BLaER1 treated with 17β-estradiol and CSF1 and Interleukin-3, amounts not matched to agents 10 nM and 100 nM (cell line): Measurements from ENCODE around the gene AMOT.

Source experiments
- H3K27ac ChIP-seq, 11 experiments: shearing (Covaris generic); formaldehyde crosslinking; 2 replicates each; pipeline ENCODE4 v1.8.1; 2022
- H3K27me3 ChIP-seq, 11 experiments: shearing (Covaris generic); formaldehyde crosslinking; 2 replicates each; pipeline ENCODE4 v1.8.1; 2022
- H3K36me3 ChIP-seq, 11 experiments: shearing (Covaris generic); formaldehyde crosslinking; 2 replicates each; pipeline ENCODE4 v1.8.1; 2022
- H3K4me1 ChIP-seq, 10 experiments: shearing (Covaris generic); formaldehyde crosslinking; 2 replicates each; pipeline ENCODE4 v1.8.1; 2022
- H3K4me2 ChIP-seq, 11 experiments: shearing (Covaris generic); formaldehyde crosslinking; 2 replicates each; pipeline ENCODE4 v1.8.1; 2022
- H3K4me3 ChIP-seq, 10 experiments: shearing (Covaris generic); formaldehyde crosslinking; 2 replicates each; pipeline ENCODE4 v1.8.1; 2022
- H3K9ac ChIP-seq, 11 experiments: shearing (Covaris generic); formaldehyde crosslinking; 2 replicates each; pipeline ENCODE4 v1.8.1; 2022
- H3K9me3 ChIP-seq, 11 experiments: shearing (Covaris generic); formaldehyde crosslinking; replicated peaks in 1 of 11; 2 replicates each; pipeline ENCODE4 v1.8.1; 2022
- H4K20me1 ChIP-seq, 11 experiments: shearing (Covaris generic); formaldehyde crosslinking; 2 replicates each; pipeline ENCODE4 v1.8.1; 2022
- Cebpa-rat ChIP-seq, 11 experiments: shearing (Covaris generic); IDR thresholded peaks; 2 replicates each; pipeline ENCODE4 v1.8.1; 2022

Gene AMOT

GRCh38 chrX:112840382-112841113 is at the start of gene AMOT:
TSS of gene AMOT (minus strand) at chrX:112840831. CDS start at chrX:112823126, 17,705 bp downstream.
- peak within 1 kb of the TSS; percentile 63 to 80 (median 71) for H3K4me2 ChIP-seq
- no peak for TF ChIP-seq Cebpa-rat (IDR thresholded peaks at IDR 0.05)
- peaks cover 0 to 17% (median 4%) of the 10 kb centered on the region in 11 experiments; a peak in 4 of 22 replicates for H3K9me3 ChIP-seq
- no peaks in the 10 kb centered on the region; a peak in 1 of 22 replicates for H4K20me1 ChIP-seq
- peaks cover 73 to 100% (median 98%) of the 10 kb centered on the region in 11 experiments for H3K27me3 ChIP-seq
- peak within 1 kb of the TSS; percentile 59 to 85 (median 82); a peak in 21 of 22 replicates for H3K9ac ChIP-seq
- no peaks in the 10 kb centered on the region for H3K36me3 ChIP-seq
- H3K4me3 ChIP-seq: peak within 1 kb of the TSS; percentile 64 to 79 (median 73)
- peaks cover under 1 to 26% (median 16%) of the 10 kb centered on the region in 10 experiments; a peak in 14 of 20 replicates for H3K4me1 ChIP-seq
- peak within 1 kb of the TSS; percentile 3 to 86 (median 80); a peak in 20 of 22 replicates for H3K27ac ChIP-seq

GRCh38 chrX:112889400-112889799 is 48.8 kb upstream of the AMOT start:
- peak overlapping the region in 7 of 11 experiments; percentile 15 to 53 (median 34); a peak in 11 of 22 replicates for H3K4me2 ChIP-seq
- no peak for TF ChIP-seq Cebpa-rat (IDR thresholded peaks at IDR 0.05)

GRCh38 chrX:112888916-112889315 is 48.3 kb upstream of the AMOT start:
- Histone ChIP-seq H3K36me3 (no peaks in the 10 kb centered on the region), H3K9me3 (no peaks in the 10 kb centered on the region), H3K27ac (no peak overlapping the region), H3K27me3 (peaks cover 81 to 100% (median 98%) of the 10 kb centered on the region in 11 experiments), H4K20me1 (no peaks in the 10 kb centered on the region; a peak in 1 of 22 replicates), H3K9ac (no peak overlapping the region), H3K4me1 (peaks cover 0 to 27% (median 11%) of the 10 kb centered on the region in 10 experiments; a peak in 11 of 20 replicates), H3K4me2 (peak overlapping the region in 7 of 11 experiments; percentile 15 to 53 (median 34); a peak in 6 of 22 replicates), H3K4me3 (no peak overlapping the region)
- TF ChIP-seq Cebpa-rat (IDR thresholded peaks at IDR 0.05): no peak

More at GRCh38 chrX:112889400-112889799, 48.8 kb upstream of the AMOT start:
- H3K36me3 ChIP-seq: no peaks in the 10 kb centered on the region
- no peak overlapping the region for H3K27ac ChIP-seq
- H3K9me3 ChIP-seq: no peaks in the 10 kb centered on the region
- peaks cover 0 to 27% (median 11%) of the 10 kb centered on the region in 10 experiments; a peak in 11 of 20 replicates for H3K4me1 ChIP-seq
- no peaks in the 10 kb centered on the region; a peak in 1 of 22 replicates for H4K20me1 ChIP-seq
- no peak overlapping the region for H3K9ac ChIP-seq
- H3K27me3 ChIP-seq: peaks cover 81 to 100% (median 98%) of the 10 kb centered on the region in 11 experiments
- no peak overlapping the region for H3K4me3 ChIP-seq

GRCh38 chrX:112877771-112878173 is 37.1 kb upstream of the AMOT start:
- H3K4me2 ChIP-seq: no peak overlapping the region

GRCh38 chrX:112874614-112875013 is 34.0 kb upstream of the AMOT start:
- Histone ChIP-seq H3K4me3 (no peak overlapping the region), H4K20me1 (no peaks in the 10 kb centered on the region; a peak in 1 of 22 replicates), H3K36me3 (no peaks in the 10 kb centered on the region), H3K9ac (no peak overlapping the region), H3K27ac (peak overlapping the region in 3 of 11 experiments; percentile 4 to 46 (median 32); a peak in 4 of 22 replicates), H3K27me3 (peaks cover 53 to 92% (median 84%) of the 10 kb centered on the region in 11 experiments), H3K9me3 (peaks cover 0 to 3% (median 0%) of the 10 kb centered on the region in 11 experiments; a peak in 2 of 22 replicates), H3K4me1 (no peaks in the 10 kb centered on the region), H3K4me2 (0 out of 22 replicates have a peak overlapping the region, but pooled peaks of 1 of the 11 experiments have one; percentile 4)
- TF ChIP-seq Cebpa-rat (IDR thresholded peaks at IDR 0.05): no peak

More at GRCh38 chrX:112877771-112878173, 37.1 kb upstream of the AMOT start:
- no peak overlapping the region for H3K9ac ChIP-seq
- H3K27me3 ChIP-seq: peaks cover 64 to 96% (median 88%) of the 10 kb centered on the region in 11 experiments
- no peaks in the 10 kb centered on the region; a peak in 1 of 22 replicates for H4K20me1 ChIP-seq
- H3K27ac ChIP-seq: no peak overlapping the region
- H3K4me3 ChIP-seq: no peak overlapping the region
- H3K36me3 ChIP-seq: no peaks in the 10 kb centered on the region
- TF ChIP-seq Cebpa-rat (IDR thresholded peaks at IDR 0.05): no peak
- H3K4me1 ChIP-seq: no peaks in the 10 kb centered on the region
- H3K9me3 ChIP-seq: peaks cover 0 to 6% (median 0%) of the 10 kb centered on the region in 11 experiments; a peak in 2 of 22 replicates

- no peaks in the 10 kb centered on the region; a peak in 1 of 22 replicates for H4K20me1 ChIP-seq
- H3K9ac ChIP-seq: no peak overlapping the region
- peak overlapping the region in 3 of 11 experiments; percentile 4 to 46 (median 32); a peak in 4 of 22 replicates for H3K27ac ChIP-seq
- no peaks in the 10 kb centered on the region for H3K36me3 ChIP-seq
- 0 out of 22 replicates have a peak overlapping the region, but pooled peaks of 1 of the 11 experiments have one; percentile 4 for H3K4me2 ChIP-seq
- H3K4me3 ChIP-seq: no peak overlapping the region
- TF ChIP-seq Cebpa-rat (IDR thresholded peaks at IDR 0.05): no peak
- H3K27me3 ChIP-seq: peaks cover 49 to 89% (median 84%) of the 10 kb centered on the region in 11 experiments
- H3K4me1 ChIP-seq: no peaks in the 10 kb centered on the region
- H3K9me3 ChIP-seq: no peaks in the 10 kb centered on the region
Measured at GRCh38 chrX:112874175-112874574, 33.5 kb upstream of the AMOT start.

- H3K4me2 ChIP-seq: no peak overlapping the region
- no peaks in the 10 kb centered on the region for H3K36me3 ChIP-seq
- H3K9ac ChIP-seq: no peak overlapping the region
- peaks cover 27 to 85% (median 80%) of the 10 kb centered on the region in 11 experiments for H3K27me3 ChIP-seq
- TF ChIP-seq Cebpa-rat (IDR thresholded peaks at IDR 0.05): no peak
- no peak overlapping the region for H3K4me3 ChIP-seq
- H4K20me1 ChIP-seq: no peaks in the 10 kb centered on the region
- H3K9me3 ChIP-seq: no peaks in the 10 kb centered on the region
- H3K27ac ChIP-seq: no peak overlapping the region
- H3K4me1 ChIP-seq: no peaks in the 10 kb centered on the region
Measured at GRCh38 chrX:112868586-112868985, 28.0 kb upstream of the AMOT start.

GRCh38 chrX:112867570-112867969 is 26.9 kb upstream of the AMOT start:
- H3K4me2 ChIP-seq: no peak overlapping the region
- H4K20me1 ChIP-seq: no peaks in the 10 kb centered on the region
- H3K4me3 ChIP-seq: no peak overlapping the region
- no peak overlapping the region for H3K27ac ChIP-seq
- no peak overlapping the region for H3K9ac ChIP-seq
- no peaks in the 10 kb centered on the region for H3K36me3 ChIP-seq
- no peaks in the 10 kb centered on the region for H3K4me1 ChIP-seq
- TF ChIP-seq Cebpa-rat (IDR thresholded peaks at IDR 0.05): no peak
- 0 out of 22 replicates have a peak, but pooled peaks cover 0 to under 1% (median 0%) of the 10 kb centered on the region in 11 experiments for H3K9me3 ChIP-seq
- peaks cover 25 to 89% (median 82%) of the 10 kb centered on the region in 11 experiments for H3K27me3 ChIP-seq

GRCh38 chrX:112866175-112866574 is 25.5 kb upstream of the AMOT start:
- Histone ChIP-seq H3K27me3 (peaks cover 33 to 88% (median 83%) of the 10 kb centered on the region in 11 experiments), H3K4me2 (no peak overlapping the region), H3K9me3 (0 out of 22 replicates have a peak, but pooled peaks cover 0 to 5% (median 0%) of the 10 kb centered on the region in 11 experiments), H3K9ac (no peak overlapping the region), H3K36me3 (no peaks in the 10 kb centered on the region), H4K20me1 (no peaks in the 10 kb centered on the region), H3K27ac (no peak overlapping the region), H3K4me3 (no peak overlapping the region), H3K4me1 (peaks cover 0 to 5% (median 0%) of the 10 kb centered on the region in 10 experiments; a peak in 5 of 20 replicates)
- TF ChIP-seq Cebpa-rat (IDR thresholded peaks at IDR 0.05): no peak
